ENCODE measurements around the gene TNIP1. TPM values are rescaled to one million over a fixed set of nuclear protein-coding genes. Genes with fewer than 3 reads are reported as not detected.

TNIP1 gene
- total RNA-seq, 1 donor from 2014 or later: 99.6 TPM

DNA sequence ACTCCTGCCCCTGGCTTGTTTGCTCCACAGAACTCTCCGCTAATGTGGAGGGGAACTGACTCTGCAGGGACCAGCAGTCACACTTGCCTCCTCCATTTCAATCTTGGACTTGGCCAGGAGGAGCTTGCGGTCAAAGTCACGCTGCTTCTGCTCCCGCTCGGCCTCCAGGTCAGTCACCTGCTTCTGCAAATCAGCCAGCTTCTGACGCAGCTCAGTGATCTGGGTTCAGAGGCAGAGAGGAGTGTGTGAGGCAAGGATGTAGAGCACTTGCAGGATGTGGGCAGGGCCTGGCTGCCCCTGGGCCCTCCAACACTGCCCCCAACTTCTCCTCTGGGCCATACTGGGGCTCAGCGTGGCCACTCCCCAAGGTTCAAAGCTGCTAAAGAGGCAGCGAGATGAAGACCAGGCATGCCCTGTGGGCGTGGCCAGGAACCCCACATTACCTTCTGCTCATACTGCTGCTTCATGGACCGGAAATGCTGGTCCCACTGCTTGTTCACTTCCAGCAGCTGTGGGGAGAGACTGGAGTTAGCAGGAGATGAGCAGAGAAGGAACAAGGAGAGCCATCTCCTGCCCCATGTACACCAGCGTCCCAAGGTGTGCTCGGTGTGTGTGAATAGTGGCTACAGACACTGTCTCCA lies 38.3 kb downstream of the TNIP1 start:
- Histone ChIP-seq H3K36me3 (peaks cover 100% of the 10 kb centered on the region), H3K27me3 (ENCODE audit: low read depth) (no peaks in the 10 kb centered on the region), H3K4me3 (no peak overlapping the region), H3K27ac (peak overlapping the region; percentile 7), H3K9me3 (no peaks in the 10 kb centered on the region), H3K4me1 (peaks cover 51% of the 10 kb centered on the region)
- DNase-seq: peak; percentile 17
- intact Hi-C loops (cut with DNase I): no loop called here
- TF ChIP-seq, protein P1, sequence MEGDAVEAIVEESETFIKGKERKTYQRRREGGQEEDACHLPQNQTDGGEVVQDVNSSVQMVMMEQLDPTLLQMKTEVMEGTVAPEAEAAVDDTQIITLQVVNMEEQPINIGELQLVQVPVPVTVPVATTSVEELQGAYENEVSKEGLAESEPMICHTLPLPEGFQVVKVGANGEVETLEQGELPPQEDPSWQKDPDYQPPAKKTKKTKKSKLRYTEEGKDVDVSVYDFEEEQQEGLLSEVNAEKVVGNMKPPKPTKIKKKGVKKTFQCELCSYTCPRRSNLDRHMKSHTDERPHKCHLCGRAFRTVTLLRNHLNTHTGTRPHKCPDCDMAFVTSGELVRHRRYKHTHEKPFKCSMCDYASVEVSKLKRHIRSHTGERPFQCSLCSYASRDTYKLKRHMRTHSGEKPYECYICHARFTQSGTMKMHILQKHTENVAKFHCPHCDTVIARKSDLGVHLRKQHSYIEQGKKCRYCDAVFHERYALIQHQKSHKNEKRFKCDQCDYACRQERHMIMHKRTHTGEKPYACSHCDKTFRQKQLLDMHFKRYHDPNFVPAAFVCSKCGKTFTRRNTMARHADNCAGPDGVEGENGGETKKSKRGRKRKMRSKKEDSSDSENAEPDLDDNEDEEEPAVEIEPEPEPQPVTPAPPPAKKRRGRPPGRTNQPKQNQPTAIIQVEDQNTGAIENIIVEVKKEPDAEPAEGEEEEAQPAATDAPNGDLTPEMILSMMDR (IDR thresholded peaks at IDR 0.05): no peak
- no peak for ATAC-seq

DNA sequence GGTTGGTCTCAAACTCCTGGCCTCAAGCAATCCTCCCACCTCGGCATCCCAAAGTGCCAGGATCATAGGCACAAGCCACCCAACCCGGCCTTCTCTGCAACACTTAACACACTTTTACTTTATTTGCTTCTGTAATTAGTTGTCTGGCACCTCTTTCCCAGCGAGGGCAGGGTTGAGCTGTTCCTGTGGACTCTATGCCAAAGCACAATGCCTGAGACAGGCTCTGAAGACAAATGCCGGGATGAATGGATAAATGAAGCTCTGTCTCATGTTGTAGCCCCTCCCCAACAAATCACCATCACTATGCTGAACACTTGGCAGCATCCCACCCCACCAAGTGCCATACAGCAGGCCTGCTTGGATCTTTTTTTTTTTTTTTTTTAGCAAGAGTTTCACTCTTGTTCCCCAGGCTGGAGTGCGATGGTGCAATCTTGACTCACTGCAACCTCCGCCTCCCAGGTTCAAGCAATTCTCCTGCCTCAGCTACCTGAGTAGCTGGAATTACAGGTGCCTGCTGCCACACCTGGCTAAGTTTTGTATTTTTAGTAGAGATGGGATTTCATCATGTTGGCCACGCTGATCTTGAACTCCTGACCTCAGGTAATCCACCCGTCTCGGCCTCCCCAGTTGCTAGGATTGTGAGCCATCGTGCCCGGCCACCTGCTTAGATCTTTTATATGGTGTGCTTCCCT lies 39.1 kb downstream of the TNIP1 start:
- ATAC-seq (peak; percentile 5 to 51), DNase-seq (peak; percentile 58)
- Histone ChIP-seq H3K27ac (peak overlapping the region; percentile 7), H3K4me3 (no peak overlapping the region), H3K27me3 (ENCODE audit: low read depth) (no peaks in the 10 kb centered on the region), H3K4me1 (peaks cover 56% of the 10 kb centered on the region), H3K36me3 (peaks cover 100% of the 10 kb centered on the region), H3K9me3 (no peaks in the 10 kb centered on the region)
- TF ChIP-seq, protein P1 (IDR thresholded peaks at IDR 0.05): no peak
- intact Hi-C loops (cut with DNase I): no loop called here

DNA sequence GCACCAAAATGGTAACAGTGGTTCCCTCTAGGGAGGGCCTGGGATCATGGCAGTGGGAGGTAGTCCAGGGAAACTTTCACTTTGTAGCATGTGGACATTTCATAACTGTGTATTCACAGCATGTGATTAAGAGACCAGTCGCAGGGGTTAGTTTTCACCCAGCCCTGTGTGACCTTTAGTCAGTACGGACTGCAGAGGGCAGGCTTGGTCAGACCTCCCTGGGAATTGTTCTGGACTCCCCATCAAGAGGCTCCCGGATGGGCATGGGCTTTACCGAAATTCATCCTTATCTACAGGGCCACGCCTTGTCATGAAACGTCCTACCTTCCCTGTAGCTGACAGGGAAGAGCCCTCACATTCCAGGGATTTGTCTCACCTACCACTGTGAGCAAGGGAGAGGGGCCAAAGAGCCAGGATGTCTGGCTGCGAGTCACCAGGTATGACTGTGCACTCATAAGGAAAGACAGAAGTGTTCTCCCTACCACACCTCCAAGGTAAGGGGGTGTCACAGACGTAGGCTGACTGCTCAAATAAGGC lies 40.6 kb downstream of the TNIP1 start:
- H3K4me1 ChIP-seq: peaks cover 60% of the 10 kb centered on the region
- peak; percentile 27 to 38 for ATAC-seq
- peak; percentile 28 for DNase-seq
- no peak overlapping the region for H3K4me3 ChIP-seq
- H3K27ac ChIP-seq: peak overlapping the region; percentile 66
- H3K36me3 ChIP-seq: peaks cover 100% of the 10 kb centered on the region
- H3K9me3 ChIP-seq: no peaks in the 10 kb centered on the region
- H3K27me3 ChIP-seq (ENCODE audit: low read depth): no peaks in the 10 kb centered on the region
- TF ChIP-seq, protein P1 (IDR thresholded peaks at IDR 0.05): no peak
- intact Hi-C loops (cut with DNase I): no loop called here

DNA sequence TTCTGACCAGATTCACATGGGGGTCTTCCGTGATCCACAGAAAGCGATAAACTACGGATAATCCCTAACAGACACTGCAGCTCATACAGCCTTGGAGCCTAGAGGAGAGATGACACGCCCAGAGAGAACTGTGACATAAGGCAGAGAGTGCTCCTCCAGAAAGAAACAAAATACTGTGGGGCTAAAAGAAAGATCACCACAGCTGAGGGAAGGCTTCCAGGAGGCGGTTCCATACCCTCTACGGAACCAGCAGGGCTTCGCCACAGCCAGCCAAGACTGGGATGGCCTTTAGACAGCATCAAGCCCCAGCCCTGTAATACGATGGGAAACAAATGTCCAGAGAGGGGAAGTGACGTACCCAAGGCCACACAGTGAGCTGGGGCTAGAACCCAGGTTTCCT lies 41.2 kb downstream of the TNIP1 start:
- ATAC-seq: peak in 1 of 2 donors; percentile 21

GRCh38 chr5:151038801-151039238 lies 42.0 kb downstream of the TNIP1 start:
- peak overlapping the region; percentile 66 for H3K27ac ChIP-seq
- intact Hi-C loops (cut with DNase I): no loop called here
- no peaks in the 10 kb centered on the region for H3K27me3 ChIP-seq (ENCODE audit: low read depth)
- TF ChIP-seq, protein P1 (IDR thresholded peaks at IDR 0.05): no peak
- H3K36me3 ChIP-seq: peaks cover 97% of the 10 kb centered on the region
- H3K9me3 ChIP-seq: no peaks in the 10 kb centered on the region
- DNase-seq (no peak), ATAC-seq (no peak)
- H3K4me1 ChIP-seq: peaks cover 60% of the 10 kb centered on the region
- no peak overlapping the region for H3K4me3 ChIP-seq

More for the DNA sequence above, 41.2 kb downstream of the TNIP1 start:
- Histone ChIP-seq H3K36me3 (peaks cover 100% of the 10 kb centered on the region), H3K4me1 (peaks cover 60% of the 10 kb centered on the region), H3K27ac (peak overlapping the region; percentile 66), H3K9me3 (no peaks in the 10 kb centered on the region), H3K27me3 (ENCODE audit: low read depth) (no peaks in the 10 kb centered on the region), H3K4me3 (no peak overlapping the region)
- intact Hi-C loops (cut with DNase I): no loop called here
- TF ChIP-seq, protein P1 (IDR thresholded peaks at IDR 0.05): no peak
- peak; percentile 31 for DNase-seq

All from lower lobe of right lung (tissue), 2 donors.